DND-41 (cell line): ENCODE results near the gene PLCB4.

Experiments used
- EZH2 ChIP-seq: IDR thresholded peaks from 3 replicates; pipeline ENCODE4 v1.6.1; 2012; ENCODE audit warnings: borderline replicate concordance, low read depth, mild to moderate bottlenecking, moderate library complexity, low read length, inconsistent platforms; ENCODE audit not compliant: severe bottlenecking
- TF ChIP-seq, protein P1 (sequence below): IDR thresholded peaks from 2 replicates; pipeline ENCODE4 v1.5.1; 2012; ENCODE audit warnings: borderline replicate concordance, low read length, moderate library complexity, mild to moderate bottlenecking; ENCODE audit not compliant: poor library complexity, severe bottlenecking; ENCODE audit errors: extremely low read depth

GRCh38 chr20:9202420-9203080 lies 133.7 kb downstream of the PLCB4 start:
- TF ChIP-seq, protein P1, sequence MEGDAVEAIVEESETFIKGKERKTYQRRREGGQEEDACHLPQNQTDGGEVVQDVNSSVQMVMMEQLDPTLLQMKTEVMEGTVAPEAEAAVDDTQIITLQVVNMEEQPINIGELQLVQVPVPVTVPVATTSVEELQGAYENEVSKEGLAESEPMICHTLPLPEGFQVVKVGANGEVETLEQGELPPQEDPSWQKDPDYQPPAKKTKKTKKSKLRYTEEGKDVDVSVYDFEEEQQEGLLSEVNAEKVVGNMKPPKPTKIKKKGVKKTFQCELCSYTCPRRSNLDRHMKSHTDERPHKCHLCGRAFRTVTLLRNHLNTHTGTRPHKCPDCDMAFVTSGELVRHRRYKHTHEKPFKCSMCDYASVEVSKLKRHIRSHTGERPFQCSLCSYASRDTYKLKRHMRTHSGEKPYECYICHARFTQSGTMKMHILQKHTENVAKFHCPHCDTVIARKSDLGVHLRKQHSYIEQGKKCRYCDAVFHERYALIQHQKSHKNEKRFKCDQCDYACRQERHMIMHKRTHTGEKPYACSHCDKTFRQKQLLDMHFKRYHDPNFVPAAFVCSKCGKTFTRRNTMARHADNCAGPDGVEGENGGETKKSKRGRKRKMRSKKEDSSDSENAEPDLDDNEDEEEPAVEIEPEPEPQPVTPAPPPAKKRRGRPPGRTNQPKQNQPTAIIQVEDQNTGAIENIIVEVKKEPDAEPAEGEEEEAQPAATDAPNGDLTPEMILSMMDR: no peak
- TF ChIP-seq EZH2: no peak
